Naive B cell (primary cell): ENCODE measurements around the gene CROCC. TPM values are rescaled to one million over a fixed set of nuclear protein-coding genes. Genes with fewer than 3 reads are reported as not detected.
A peak's percentile ranks its signal among the peaks of the same experiment; 100 is the strongest.
"Not testable (repeated sequence)": the region's sequence is repeated elsewhere in the genome, so short reads cannot be mapped to it uniquely, and the experiment has no call there.

Experiments
- ATAC-seq, 2 donors: fragments of 150-1000 bp; cut with Tn5 transposase; 2 replicates each; pipeline ENCODE4 v1.10.0; 2021; ENCODE audit warnings: low read depth in 2 of 2, mild to moderate bottlenecking in 2 of 2, moderate library complexity in 2 of 2
- DNase-seq: peaks from one replicate; pipeline ENCODE4 v3.0.0; 2022
- H3K27ac Mint-ChIP-seq, 6 donors: one replicate each; pipeline ENCODE4 v1.8.0; 2020 to 2022; ENCODE audit warnings: mild to moderate bottlenecking in 6 of 6, mixed read lengths in 6 of 6, moderate library complexity in 5 of 6, inconsistent platforms in 2 of 6
- H3K27me3 Mint-ChIP-seq, 3 donors: one replicate each; pipeline ENCODE4 v1.8.0; 2021 to 2022; ENCODE audit warnings: mixed read lengths in 3 of 3, mild to moderate bottlenecking in 1 of 3
- H3K36me3 Mint-ChIP-seq, 2 donors: one replicate each; pipeline ENCODE4 v1.8.0; 2020 to 2022; ENCODE audit warnings: mixed read lengths in 2 of 2, inconsistent platforms in 1 of 2, mild to moderate bottlenecking in 1 of 2
- H3K4me1 Mint-ChIP-seq, 3 donors: one replicate each; pipeline ENCODE4 v1.8.0; 2020 to 2022; ENCODE audit warnings: mixed read lengths in 3 of 3, inconsistent platforms in 1 of 3, mild to moderate bottlenecking in 1 of 3, moderate library complexity in 1 of 3
- H3K4me3 Mint-ChIP-seq, 8 donors: one replicate each; pipeline ENCODE4 v1.8.0; 2020 to 2022; ENCODE audit warnings: mild to moderate bottlenecking in 8 of 8, mixed read lengths in 8 of 8, moderate library complexity in 8 of 8, inconsistent platforms in 2 of 8
- H3K9me3 Mint-ChIP-seq, 7 donors: one replicate each; pipeline ENCODE4 v1.8.0; 2020 to 2022; ENCODE audit warnings: mixed read lengths in 7 of 7, mild to moderate bottlenecking in 5 of 7, inconsistent platforms in 2 of 7, moderate library complexity in 1 of 7
- polyA plus RNA-seq, 6 donors: library from polyadenylated mRNA; unstranded; fragments of 300-500 nt; fragmentation: Illumina TruSeq; gene quantifications; one replicate each; pipeline ENCODE4 v1.2.3, GENCODE V29; 2021; ENCODE audit warnings: low read depth in 6 of 6

The CROCC gene
- polyA plus RNA-seq, 6 donors from 2014 or later = 1.4 to 4.0 (median 2.3) TPM

DNA sequence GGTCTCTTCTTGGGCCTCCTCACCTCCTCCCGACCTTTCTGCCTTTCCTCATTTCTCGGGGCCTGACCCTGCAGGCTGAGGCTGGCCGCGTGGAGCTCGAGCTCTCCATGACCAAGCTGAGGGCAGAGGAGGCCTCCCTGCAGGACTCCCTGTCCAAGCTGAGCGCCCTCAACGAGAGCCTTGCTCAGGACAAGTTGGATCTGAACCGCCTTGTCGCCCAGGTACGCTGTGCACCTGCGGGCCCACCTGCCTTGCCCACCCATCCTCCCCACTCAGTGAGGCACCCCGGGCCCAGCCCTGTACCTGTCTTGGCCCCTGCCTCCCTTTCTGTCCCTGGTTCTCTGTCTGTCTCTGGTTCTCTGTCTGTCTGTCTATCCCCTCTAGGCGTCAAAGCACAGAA lies 24.5 kb downstream of the CROCC start:
- H3K27me3 Mint-ChIP-seq, ATAC-seq, H3K4me3 Mint-ChIP-seq, DNase-seq, H3K4me1 Mint-ChIP-seq, H3K9me3 Mint-ChIP-seq, H3K27ac Mint-ChIP-seq: not testable (repeated sequence)
- peaks cover 0 to 10% of the 10 kb centered on the region in 2 donors for H3K36me3 Mint-ChIP-seq

DNA sequence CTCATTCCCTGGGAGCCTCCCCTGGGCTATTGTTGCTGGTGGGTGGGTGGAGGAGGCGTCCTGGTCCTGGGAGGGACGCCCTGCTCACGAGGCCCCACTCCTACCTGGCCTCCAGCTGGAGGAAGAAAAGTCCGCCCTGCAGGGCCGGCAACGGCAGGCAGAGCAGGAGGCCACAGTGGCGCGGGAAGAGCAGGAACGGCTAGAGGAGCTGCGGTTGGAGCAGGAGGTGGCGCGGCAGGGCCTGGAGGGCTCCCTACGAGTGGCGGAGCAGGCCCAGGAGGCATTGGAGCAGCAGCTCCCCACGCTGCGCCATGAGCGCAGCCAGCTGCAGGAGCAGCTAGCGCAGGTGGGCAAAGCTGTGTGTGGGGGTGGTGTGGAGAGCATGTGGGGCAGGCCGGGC lies 24.9 kb downstream of the CROCC start:
- H3K9me3 Mint-ChIP-seq = no peaks in the 10 kb centered on the region
- no peak overlapping the region for H3K4me3 Mint-ChIP-seq
- ATAC-seq (no peak), DNase-seq (no peak)
- peaks cover 0 to 10% (median 2%) of the 10 kb centered on the region in 3 donors for H3K4me1 Mint-ChIP-seq
- H3K27ac Mint-ChIP-seq = no peak overlapping the region
- no peaks in the 10 kb centered on the region for H3K27me3 Mint-ChIP-seq
- peaks cover 0 to 10% of the 10 kb centered on the region in 2 donors for H3K36me3 Mint-ChIP-seq

GRCh38 chr1:16948282-16948891 lies 26.7 kb downstream of the CROCC start:
- Mint-ChIP-seq H3K36me3 (peaks cover 0 to 10% of the 10 kb centered on the region in 2 donors), H3K4me1 (peaks cover 4 to 15% (median 11%) of the 10 kb centered on the region in 3 donors)
- H3K4me3 Mint-ChIP-seq, H3K27me3 Mint-ChIP-seq, H3K27ac Mint-ChIP-seq, H3K9me3 Mint-ChIP-seq, DNase-seq, ATAC-seq: not testable (repeated sequence)

- Mint-ChIP-seq H3K4me3 (peak overlapping the region in 1 of 8 donors; percentile 40), H3K36me3 (peaks cover 0 to 10% of the 10 kb centered on the region in 2 donors), H3K4me1 (peaks cover 4 to 15% (median 11%) of the 10 kb centered on the region in 3 donors)
- H3K9me3 Mint-ChIP-seq, ATAC-seq, DNase-seq, H3K27me3 Mint-ChIP-seq, H3K27ac Mint-ChIP-seq: not testable (repeated sequence)
These were observed 27.3 kb downstream of the CROCC start for GRCh38 chr1:16949026-16949425.

DNA sequence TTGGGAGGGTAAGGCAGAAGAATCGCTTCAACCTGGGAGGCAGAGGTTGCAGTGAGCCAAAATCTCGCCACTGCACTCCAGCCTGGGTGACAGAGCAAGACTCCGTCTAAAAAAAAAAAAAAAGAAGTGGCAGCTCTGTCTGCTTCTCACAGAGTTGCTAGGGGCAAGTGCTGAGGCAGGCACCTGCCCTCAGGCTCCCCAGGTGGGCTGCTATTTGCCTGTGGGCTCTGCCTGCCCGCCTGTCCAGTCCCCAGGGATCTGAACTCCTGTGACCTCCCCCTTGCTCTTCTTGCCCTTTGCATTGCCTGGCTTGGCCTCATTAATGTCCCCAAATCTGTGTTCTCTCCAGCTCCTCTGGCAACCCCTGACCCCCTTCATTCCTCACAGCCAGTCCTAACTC lies 30.6 kb downstream of the CROCC start:
- peaks cover 4 to 11% (median 8%) of the 10 kb centered on the region in 3 donors for H3K4me1 Mint-ChIP-seq
- not testable (repeated sequence) for H3K4me3 Mint-ChIP-seq, ATAC-seq, H3K36me3 Mint-ChIP-seq, H3K27ac Mint-ChIP-seq, DNase-seq, H3K27me3 Mint-ChIP-seq, H3K9me3 Mint-ChIP-seq

DNA sequence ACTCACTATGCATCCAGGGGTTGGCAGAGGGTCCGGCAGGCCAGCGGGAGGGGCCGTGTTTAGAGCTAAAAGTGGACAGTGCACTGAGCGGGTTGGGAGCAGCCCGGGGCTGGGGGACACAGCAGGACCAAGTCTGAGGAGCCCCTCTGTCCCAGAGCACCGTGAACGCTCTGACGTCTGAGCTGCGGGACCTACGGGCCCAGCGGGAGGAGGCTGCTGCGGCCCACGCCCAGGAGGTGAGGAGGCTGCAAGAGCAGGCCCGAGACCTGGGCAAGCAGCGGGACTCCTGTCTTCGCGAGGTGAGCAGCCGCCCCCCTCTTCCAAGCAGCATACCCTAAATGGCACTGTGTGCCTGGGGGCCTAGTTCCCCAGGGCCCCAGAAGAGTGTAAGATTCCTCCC lies 32.8 kb downstream of the CROCC start:
- H3K4me3 Mint-ChIP-seq = no peak overlapping the region
- H3K27me3 Mint-ChIP-seq = no peaks in the 10 kb centered on the region
- peaks cover 4 to 11% (median 8%) of the 10 kb centered on the region in 3 donors for H3K4me1 Mint-ChIP-seq
- peak overlapping the region in 1 of 6 donors; percentile 56 for H3K27ac Mint-ChIP-seq
- no peaks in the 10 kb centered on the region for H3K9me3 Mint-ChIP-seq
- ATAC-seq (no peak), DNase-seq (no peak)
- H3K36me3 Mint-ChIP-seq = no peaks in the 10 kb centered on the region

DNA sequence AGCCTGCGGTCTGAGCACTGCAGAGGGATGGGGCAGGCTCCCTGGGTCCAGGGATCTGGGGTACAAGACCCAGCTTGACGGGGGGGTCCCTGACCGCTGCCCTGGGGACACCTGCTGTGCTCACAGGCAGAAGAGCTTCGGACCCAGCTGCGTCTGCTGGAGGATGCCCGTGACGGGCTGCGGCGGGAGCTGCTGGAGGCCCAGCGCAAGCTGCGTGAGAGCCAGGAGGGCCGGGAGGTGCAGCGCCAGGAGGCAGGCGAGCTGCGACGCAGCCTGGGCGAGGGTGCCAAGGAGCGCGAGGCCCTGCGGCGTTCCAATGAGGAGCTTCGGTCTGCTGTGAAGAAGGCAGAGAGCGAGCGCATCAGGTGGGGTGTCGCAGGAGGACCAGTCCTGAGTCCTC lies 33.5 kb downstream of the CROCC start:
- no peak for ATAC-seq
- no peak overlapping the region for H3K27ac Mint-ChIP-seq
- H3K36me3 Mint-ChIP-seq = no peaks in the 10 kb centered on the region
- DNase-seq = no peak
- H3K9me3 Mint-ChIP-seq = no peaks in the 10 kb centered on the region
- peaks cover 4 to 12% (median 9%) of the 10 kb centered on the region in 3 donors for H3K4me1 Mint-ChIP-seq
- no peak overlapping the region for H3K4me3 Mint-ChIP-seq
- no peaks in the 10 kb centered on the region for H3K27me3 Mint-ChIP-seq

DNA sequence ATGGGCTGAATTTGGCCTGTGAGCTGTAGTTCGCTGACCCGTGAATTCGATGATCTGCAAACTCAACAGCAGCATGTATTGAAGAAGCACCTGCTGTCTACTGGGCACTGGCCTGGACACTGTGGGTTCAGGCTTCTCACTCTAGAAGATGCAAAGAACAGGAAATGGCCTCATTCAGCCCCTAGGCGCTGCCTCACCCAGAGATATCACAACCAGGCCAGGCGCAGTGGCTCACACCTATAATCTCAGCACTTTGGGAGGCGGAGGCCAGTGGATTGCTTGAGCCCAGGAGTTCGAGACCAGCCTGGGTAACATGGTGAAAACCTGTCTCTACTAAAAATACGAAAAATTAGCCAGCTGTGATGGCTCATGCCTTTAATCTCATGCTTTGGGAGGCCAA lies 35.0 kb downstream of the CROCC start:
- Mint-ChIP-seq H3K36me3 (no peaks in the 10 kb centered on the region), H3K4me1 (peaks cover 4 to 18% (median 10%) of the 10 kb centered on the region in 3 donors), H3K9me3 (no peaks in the 10 kb centered on the region), H3K27ac (no peak overlapping the region), H3K4me3 (no peak overlapping the region), H3K27me3 (no peaks in the 10 kb centered on the region)
- ATAC-seq (no peak), DNase-seq (no peak)

GRCh38 chr1:16957731-16958130 lies 36.0 kb downstream of the CROCC start:
- H3K4me3 Mint-ChIP-seq = no peak overlapping the region
- no peaks in the 10 kb centered on the region for H3K36me3 Mint-ChIP-seq
- peak overlapping the region in 1 of 6 donors; percentile 28 for H3K27ac Mint-ChIP-seq
- peaks cover 2 to 15% (median 6%) of the 10 kb centered on the region in 3 donors for H3K4me1 Mint-ChIP-seq
- H3K9me3 Mint-ChIP-seq = no peaks in the 10 kb centered on the region
- no peak for DNase-seq
- H3K27me3 Mint-ChIP-seq = no peaks in the 10 kb centered on the region
- no peak for ATAC-seq

DNA sequence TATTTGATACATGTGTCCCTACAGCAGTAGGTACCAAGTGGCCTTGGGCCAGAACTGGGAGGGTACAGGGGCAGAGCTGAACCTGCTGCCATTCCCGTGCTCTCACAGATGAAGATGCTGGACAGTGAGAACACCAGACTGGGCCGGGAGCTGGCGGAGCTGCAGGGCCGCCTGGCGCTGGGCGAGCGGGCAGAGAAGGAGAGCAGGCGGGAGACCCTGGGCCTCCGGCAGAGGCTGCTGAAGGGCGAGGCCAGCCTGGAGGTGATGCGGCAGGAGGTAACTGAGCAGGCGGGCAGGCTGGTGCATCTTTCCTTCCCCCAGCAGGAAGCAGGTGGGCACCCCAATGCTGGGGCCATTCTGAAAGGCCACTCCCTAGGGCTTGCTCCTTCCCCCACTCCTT lies 36.7 kb downstream of the CROCC start:
- DNase-seq (no peak), ATAC-seq (no peak)
- H3K9me3 Mint-ChIP-seq = no peaks in the 10 kb centered on the region
- no peaks in the 10 kb centered on the region for H3K36me3 Mint-ChIP-seq
- H3K27me3 Mint-ChIP-seq = no peaks in the 10 kb centered on the region
- no peak overlapping the region for H3K27ac Mint-ChIP-seq
- H3K4me3 Mint-ChIP-seq = peak overlapping the region in 2 of 8 donors; percentile 32 to 52
- peaks cover 0 to 12% (median 6%) of the 10 kb centered on the region in 3 donors for H3K4me1 Mint-ChIP-seq

- Mint-ChIP-seq H3K4me1 (peaks cover 4 to 12% (median 6%) of the 10 kb centered on the region in 3 donors), H3K9me3 (no peaks in the 10 kb centered on the region), H3K4me3 (peak overlapping the region; percentile 73 to 95 (median 84)), H3K27ac (peak overlapping the region in 3 of 6 donors; percentile 47 to 81 (median 73)), H3K27me3 (no peaks in the 10 kb centered on the region), H3K36me3 (peaks cover 0 to 9% of the 10 kb centered on the region in 2 donors)
- ATAC-seq (peak; percentile 82 to 88), DNase-seq (peak; percentile 58)
These were observed 39.0 kb downstream of the CROCC start for GRCh38 chr1:16960560-16961296.

GRCh38 chr1:16961297-16962133 lies 39.8 kb downstream of the CROCC start:
- peaks cover 0 to 15% of the 10 kb centered on the region in 2 donors for H3K36me3 Mint-ChIP-seq
- DNase-seq (no peak), ATAC-seq (no peak)
- no peaks in the 10 kb centered on the region for H3K27me3 Mint-ChIP-seq
- peak overlapping the region in 5 of 6 donors; percentile 3 to 81 (median 47) for H3K27ac Mint-ChIP-seq
- H3K9me3 Mint-ChIP-seq = no peaks in the 10 kb centered on the region
- peaks cover 4 to 12% (median 6%) of the 10 kb centered on the region in 3 donors for H3K4me1 Mint-ChIP-seq
- peak overlapping the region; percentile 61 to 90 (median 80) for H3K4me3 Mint-ChIP-seq

- not testable (repeated sequence) for H3K27me3 Mint-ChIP-seq, ATAC-seq, H3K9me3 Mint-ChIP-seq, DNase-seq
- Mint-ChIP-seq H3K4me1 (peaks cover 7 to 12% (median 8%) of the 10 kb centered on the region in 3 donors), H3K36me3 (peaks cover 0 to 15% of the 10 kb centered on the region in 2 donors), H3K4me3 (peak overlapping the region in 2 of 8 donors; percentile 12 to 39), H3K27ac (peak overlapping the region in 1 of 6 donors; percentile 87)
These were observed 42.4 kb downstream of the CROCC start for GRCh38 chr1:16964169-16964568.
